H1 (cell line): Measurements from ENCODE around the gene INPP5J. TPM values are rescaled to one million over a fixed set of nuclear protein-coding genes. Genes with fewer than 3 reads are reported as not detected.

Source experiments
- EZH2 ChIP-seq: fragments of 200-600 bp; sonication (generic); IDR thresholded peaks from 2 replicates; pipeline ENCODE4 v1.7.1; 2012; ENCODE audit warnings: low read depth, mild to moderate bottlenecking, moderate library complexity, low read length, inconsistent platforms; ENCODE audit not compliant: severe bottlenecking
- FOSL1 ChIP-seq: IDR thresholded peaks from 2 replicates; pipeline ENCODE4 v1.6.1; 2011; ENCODE audit warnings: mild to moderate bottlenecking, low read depth, low read length, moderate library complexity; ENCODE audit not compliant: insufficient read depth
- GTF2F1 ChIP-seq: IDR thresholded peaks from 2 replicates; pipeline ENCODE4 v1.6.1; 2012; ENCODE audit warnings: low read depth, low read length, improper control_type of control experiment, borderline replicate concordance
- HDAC6 ChIP-seq: IDR thresholded peaks from one replicate; pipeline ENCODE4 v1.7.1; 2012; ENCODE audit warnings: low read depth, mild to moderate bottlenecking, inconsistent platforms, low read length, moderate library complexity
- KDM1A ChIP-seq: fragments of 200-600, 300-600 bp; sonication (generic); IDR thresholded peaks from 2 replicates; pipeline ENCODE4 v1.7.1; 2016; ENCODE audit warnings: mild to moderate bottlenecking, low read length, borderline replicate concordance
- POLR2AphosphoS5 ChIP-seq: IDR thresholded peaks from 2 replicates; pipeline ENCODE4 v1.6.1; 2011; ENCODE audit warnings: low read depth, low read length
- SIX5 ChIP-seq: IDR thresholded peaks from 2 replicates; pipeline ENCODE4 v1.6.1; 2011; ENCODE audit warnings: mild to moderate bottlenecking, low read depth, low read length
- TEAD4 ChIP-seq: IDR thresholded peaks from 2 replicates; pipeline ENCODE4 v1.6.1; 2012; ENCODE audit warnings: low read depth, low read length, inconsistent platforms, mixed read lengths
- polyA plus RNA-seq, 7 experiments: library from polyadenylated mRNA; depleted of rRNA in 3 of 7; stranded (reverse) in 5 of 7; unstranded in 2 of 7; fragments of >200 nt in 5 of 7; fragments of 200-250 nt in 2 of 7; gene quantifications; 1 replicate in 5 of 7; 2 replicates in 1 of 7; 4 replicates in 1 of 7; pipeline versions ENCODE4 v1.2.1 to v1.2.3, GENCODE V29; 2011 to 2013; ENCODE audit warnings: missing spikeins in 2 of 7, mixed read lengths in 2 of 7
- total RNA-seq: library from RNA; stranded (reverse); fragmentation: NEBNext Ultra II Directional; extraction: Animal tissue kit (Norgen Biotek cat#: 25700); gene quantifications from 2 replicates; pipeline ENCODE4 v1.2.1, GENCODE V29; 2021

The INPP5J gene
- total and polyA plus RNA-seq, 2 of the 8 experiments (the other 6 are each of a cell fraction or from before 2014, with no cell fraction given) = 5.4 to 6.0 TPM

GRCh38 chr22:31100762-31101525 lies 21.8 kb upstream of the INPP5J start (continued):
- TF ChIP-seq EZH2 (no peak), GTF2F1 (no peak), SIX5 (no peak), FOSL1 (no peak), TEAD4 (no peak), KDM1A (no peak), POLR2AphosphoS5 (no peak), HDAC6 (no peak)
